Aorta (tissue), 5 donors: Measurements from ENCODE around the gene FUT3. TPM values are rescaled to one million over a fixed set of nuclear protein-coding genes. Genes with fewer than 3 reads are reported as not detected.

ENCODE experiments used
- ATAC-seq: fragments of 200-7000 bp; cut with Tn5 transposase; one replicate; pipeline ENCODE4 v1.9.1; 2022; ENCODE audit warnings: moderate library complexity; ENCODE audit not compliant: low FRiP score
- DNase-seq, 2 donors: peaks; one replicate each; pipeline ENCODE4 v3.0.0-alpha.2; 2020
- H3K27ac ChIP-seq, 2 donors: one replicate each; pipeline ENCODE4 v1.5.1; 2013; ENCODE audit warnings: low read length in 2 of 2, mild to moderate bottlenecking in 2 of 2, moderate library complexity in 2 of 2, control low read depth in 1 of 2, inconsistent platforms in 1 of 2, low read depth in 1 of 2
- H3K27me3 ChIP-seq, 2 donors: one replicate each; pipeline ENCODE4 v1.6.1; 2013; ENCODE audit warnings: control low read depth in 1 of 2, low read length in 1 of 2, mild to moderate bottlenecking in 1 of 2, moderate library complexity in 1 of 2; ENCODE audit not compliant: insufficient read depth in 2 of 2, control insufficient read depth in 1 of 2
- H3K36me3 ChIP-seq, 2 donors: one replicate each; pipeline ENCODE4 v1.6.1; 2013; ENCODE audit warnings: control low read depth in 1 of 2, low read length in 1 of 2, mild to moderate bottlenecking in 1 of 2; ENCODE audit not compliant: insufficient read depth in 2 of 2, control insufficient read depth in 1 of 2
- H3K4me1 ChIP-seq, 2 donors: one replicate each; pipeline ENCODE4 v1.6.1; 2013; ENCODE audit warnings: low read length in 2 of 2, control low read depth in 1 of 2, mild to moderate bottlenecking in 1 of 2, moderate library complexity in 1 of 2; ENCODE audit not compliant: insufficient read depth in 2 of 2, control insufficient read depth in 1 of 2
- H3K4me3 ChIP-seq, 2 donors: one replicate each; pipeline ENCODE4 v1.5.1; 2013; ENCODE audit warnings: low read length in 2 of 2, control low read depth in 1 of 2, mild to moderate bottlenecking in 1 of 2
- H3K9me3 ChIP-seq: one replicate; pipeline ENCODE4 v1.6.1; 2013; ENCODE audit warnings: mild to moderate bottlenecking, low read length; ENCODE audit not compliant: control insufficient read depth
- WGBS, 2 donors: extraction: QIAGEN DNeasy Blood & Tissue Kit; methylation state at CpG; one replicate each; pipeline ENCODE4 v1.1.7; 2013; 5-methylcytosine and 5-hydroxymethylcytosine counted together
- intact Hi-C, 2 donors: fragments of 100-400 bp; cut with DNase I; formaldehyde crosslinking; loops; one replicate each; pipeline versions ENCODE4 v1.14.2 to v1.15.0; 2022
- polyA plus RNA-seq, 2 donors: library from polyadenylated mRNA; stranded (reverse); fragments of 200-250 nt; gene quantifications; one replicate each; pipeline ENCODE4 v1.2.3, GENCODE V29; 2013
- total RNA-seq, 2 donors: library from RNA; stranded (reverse); fragmentation: NEBNext Ultra II Directional; extraction: Animal tissue kit (Norgen Biotek cat#: 25700); gene quantifications; one replicate each; pipeline ENCODE4 v1.2.1, GENCODE V29; 2021
- donor health status: healthy with polysubstance abuse.
- donor health status: Bipolar disorder and iron deficiency.
- donor health status: DM: no; HTN: no; CAD: no.
- donor health status: DM: no; HTN: no; CAD: no.
- donor health status: DM: yes; HTN: yes; CAD: no.

The FUT3 gene
- total and polyA plus RNA-seq, 4 donors: 0.38 to 3.3 TPM; not detected in 2

DNA sequence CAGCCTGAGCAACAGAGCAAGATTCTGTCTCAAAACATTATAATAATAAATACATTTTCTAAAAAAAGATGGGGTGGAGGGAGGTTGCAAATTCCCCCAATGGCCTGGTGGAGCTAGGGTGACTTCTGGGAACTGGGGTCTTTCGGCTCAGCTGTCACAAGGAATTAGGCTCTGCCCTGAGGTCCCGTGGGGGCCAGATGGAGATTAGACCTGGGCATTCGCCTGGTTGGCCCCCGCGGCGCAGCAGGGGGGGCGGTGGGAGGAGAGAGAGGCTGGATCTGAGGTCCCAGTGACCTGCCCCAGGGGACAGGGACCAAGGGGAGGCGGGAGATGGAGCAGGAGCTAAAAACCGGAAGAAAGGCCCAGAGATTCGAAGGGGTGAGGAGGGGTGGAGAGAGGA, 26.5 kb downstream of the FUT3 start:
- H3K4me1 ChIP-seq: no peaks in the 10 kb centered on the region
- intact Hi-C loops: no loop called here
- ATAC-seq: no peak

DNA sequence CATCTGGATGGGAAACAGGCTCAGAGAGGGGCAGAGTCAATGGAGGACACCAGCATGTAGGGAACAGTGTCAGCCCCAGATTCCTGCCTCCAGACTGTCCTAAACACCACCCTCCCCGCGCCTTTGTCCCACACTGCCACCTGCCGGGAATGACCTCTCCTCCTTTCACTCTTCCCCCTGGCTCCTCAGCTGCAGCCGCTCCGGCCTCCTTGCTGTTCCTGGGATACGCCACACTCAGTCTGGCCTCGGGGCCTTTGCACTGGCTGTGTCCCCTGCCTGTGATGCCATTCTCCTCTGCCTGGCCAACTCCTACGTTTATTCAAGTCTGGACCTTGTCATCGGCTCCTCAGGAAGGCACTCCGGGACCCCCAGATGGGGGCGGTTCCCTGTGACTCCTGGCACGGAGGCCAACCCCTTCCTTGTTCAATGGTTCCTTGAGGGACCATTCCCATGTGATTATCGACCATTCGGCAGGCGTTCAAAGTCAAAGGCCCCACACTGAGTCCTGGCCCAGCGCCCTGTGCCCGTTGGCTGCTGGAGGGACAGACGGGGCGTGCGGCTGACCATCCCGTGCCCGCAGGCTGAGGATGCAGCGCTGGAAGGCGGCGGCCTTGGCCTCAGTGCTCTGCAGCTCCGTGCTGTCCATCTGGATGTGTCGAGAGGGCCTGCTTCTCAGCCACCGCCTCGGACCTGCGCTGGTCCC, 27.5 kb downstream of the FUT3 start:
- Histone ChIP-seq H3K27ac (no peak overlapping the region), H3K27me3 (peaks cover 0 to 2% of the 10 kb centered on the region in 2 donors), H3K9me3 (no peaks in the 10 kb centered on the region), H3K4me3 (no peak overlapping the region), H3K36me3 (no peaks in the 10 kb centered on the region), H3K4me1 (no peaks in the 10 kb centered on the region)
- intact Hi-C loops: no loop called here
- DNase-seq (no peak), ATAC-seq (no peak)
- 79 to 82% methylated on average over 30 of the region's 30 CpGs for WGBS, 2 donors

More for the DNA sequence above, 26.5 kb downstream of the FUT3 start:
- 66 to 68% methylated on average over 10 of the region's 10 CpGs for WGBS, 2 donors
- no peak for DNase-seq
- no peak overlapping the region for H3K27ac ChIP-seq
- no peaks in the 10 kb centered on the region for H3K9me3 ChIP-seq
- no peaks in the 10 kb centered on the region for H3K36me3 ChIP-seq
- peaks cover 0 to 2% of the 10 kb centered on the region in 2 donors for H3K27me3 ChIP-seq
- H3K4me3 ChIP-seq: no peak overlapping the region

DNA sequence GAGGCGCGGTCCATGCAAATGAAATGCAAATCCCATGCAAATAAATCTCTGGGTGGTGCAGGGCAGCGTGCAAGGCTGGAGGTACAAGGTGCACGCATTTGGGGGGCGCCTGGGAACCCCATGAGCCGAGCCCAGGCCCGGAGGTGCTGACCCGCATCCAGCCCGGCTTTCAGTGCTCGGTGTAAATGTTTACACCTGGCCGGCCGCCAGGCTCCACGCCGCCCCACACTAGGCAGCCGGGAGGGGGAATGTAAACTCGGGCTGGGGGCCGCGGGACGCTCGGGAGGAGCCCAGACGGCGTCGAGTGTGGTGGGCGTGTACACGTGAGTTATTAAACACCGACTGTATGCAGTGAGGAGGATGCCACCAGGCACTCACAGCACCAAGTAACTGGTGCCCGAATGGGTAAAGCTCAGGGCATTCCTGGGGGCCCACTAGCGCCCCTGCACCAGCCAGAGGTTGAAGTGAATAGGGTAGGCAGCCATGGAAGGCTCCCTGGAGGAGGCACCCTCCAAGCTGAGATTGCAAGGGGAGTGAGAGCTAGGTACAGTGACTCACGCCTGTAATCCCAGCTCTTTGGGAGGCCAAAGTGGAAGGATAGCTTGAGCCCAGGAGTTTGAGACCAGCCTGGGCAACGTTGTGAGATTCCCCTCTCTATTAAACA, 28.9 kb downstream of the FUT3 start:
- no peaks in the 10 kb centered on the region for H3K4me1 ChIP-seq
- DNase-seq: no peak
- no peaks in the 10 kb centered on the region for H3K36me3 ChIP-seq
- no peaks in the 10 kb centered on the region for H3K27me3 ChIP-seq
- no peak for ATAC-seq
- H3K4me3 ChIP-seq: no peak overlapping the region
- no peak overlapping the region for H3K27ac ChIP-seq
- intact Hi-C loops: no loop called here
- WGBS, 2 donors: 17 to 21% methylated on average over 30 of the region's 30 CpGs
- H3K9me3 ChIP-seq: no peaks in the 10 kb centered on the region

DNA sequence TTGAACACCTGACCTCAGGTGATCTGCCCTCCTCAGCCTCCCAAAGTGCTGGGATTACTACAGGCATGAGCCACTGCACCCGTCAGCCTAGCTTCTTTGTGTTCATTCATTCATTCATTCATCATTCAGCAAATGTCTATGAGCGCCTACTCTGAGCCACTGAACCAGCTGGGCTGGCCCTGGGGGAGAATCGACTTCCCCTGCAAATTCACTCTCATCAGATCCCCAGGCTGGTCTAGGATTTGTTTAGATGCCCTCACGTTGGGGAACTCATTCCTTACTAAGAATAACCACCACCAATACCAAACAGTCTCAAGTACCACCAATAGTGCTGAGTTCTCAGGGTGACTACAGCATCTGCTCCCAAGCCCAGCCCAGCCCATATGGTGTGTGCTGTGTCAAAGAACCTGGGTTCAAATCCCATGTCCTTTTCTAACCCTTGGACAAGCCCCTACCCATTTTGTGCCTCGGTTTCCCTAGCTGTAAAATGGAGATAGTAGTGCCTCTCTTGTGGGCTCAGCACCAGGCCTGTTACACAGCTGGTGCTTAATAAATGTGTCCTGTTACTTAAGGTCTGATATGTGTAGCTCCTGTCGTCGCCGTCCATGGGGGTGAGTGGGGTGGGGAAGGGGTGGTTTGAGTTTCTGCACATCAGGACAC, 29.6 kb downstream of the FUT3 start:
- Histone ChIP-seq H3K27ac (no peak overlapping the region), H3K36me3 (no peaks in the 10 kb centered on the region), H3K4me1 (no peaks in the 10 kb centered on the region), H3K27me3 (no peaks in the 10 kb centered on the region), H3K4me3 (no peak overlapping the region), H3K9me3 (no peaks in the 10 kb centered on the region)
- no peak for DNase-seq
- no peak for ATAC-seq
- intact Hi-C loops: no loop called here
- 43 to 53% methylated on average over 8 of the region's 8 CpGs for WGBS, 2 donors

DNA sequence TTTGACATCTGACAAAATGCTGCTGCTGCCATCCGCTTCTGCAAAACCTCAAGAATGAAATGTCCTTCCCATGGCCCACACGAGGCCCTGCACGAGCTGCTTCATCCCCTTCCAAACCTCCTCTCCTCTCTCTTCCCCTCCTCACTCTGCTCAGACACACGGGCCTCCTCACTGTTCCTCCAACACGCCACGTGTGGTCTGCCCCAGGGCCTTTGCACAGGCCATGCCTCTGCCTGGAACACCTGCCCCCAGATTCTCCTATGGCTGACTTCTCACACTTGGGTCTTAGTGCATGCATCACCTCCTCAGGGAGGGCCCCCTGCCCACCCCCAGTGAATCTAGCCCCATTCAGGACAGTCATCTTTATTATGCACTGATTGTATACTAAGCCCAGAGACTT, 30.5 kb downstream of the FUT3 start:
- Histone ChIP-seq H3K4me1 (no peaks in the 10 kb centered on the region), H3K4me3 (no peak overlapping the region), H3K36me3 (no peaks in the 10 kb centered on the region), H3K9me3 (no peaks in the 10 kb centered on the region), H3K27me3 (no peaks in the 10 kb centered on the region), H3K27ac (no peak overlapping the region)
- 57 to 73% methylated on average over 5 to 6 of the region's 6 CpGs for WGBS, 2 donors
- intact Hi-C loops: no loop called here
- no peak for DNase-seq
- no peak for ATAC-seq

DNA sequence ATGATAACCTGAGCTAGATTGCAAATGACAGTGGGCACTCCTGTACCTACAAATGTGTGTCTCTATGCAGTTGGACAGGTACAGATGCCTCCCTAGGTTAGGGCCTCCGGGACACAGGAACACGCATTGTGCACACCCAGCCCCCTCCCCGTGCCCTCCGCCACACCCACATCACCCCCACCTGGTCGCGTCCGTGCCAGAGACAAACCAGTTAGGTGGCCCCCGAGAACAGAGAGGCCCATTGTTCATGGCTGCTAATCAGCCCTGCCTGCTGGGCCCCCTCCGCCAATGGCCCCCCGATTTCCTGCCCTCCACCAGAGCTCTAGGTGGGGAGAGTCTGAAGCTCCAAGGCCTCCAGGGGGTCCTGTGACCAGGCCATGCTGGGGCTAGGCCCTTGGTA, 32.7 kb downstream of the FUT3 start:
- no peaks in the 10 kb centered on the region for H3K36me3 ChIP-seq
- H3K4me3 ChIP-seq: no peak overlapping the region
- no peaks in the 10 kb centered on the region for H3K27me3 ChIP-seq
- WGBS, 2 donors: 83% methylated on average over 10 of the region's 10 CpGs
- H3K4me1 ChIP-seq: no peaks in the 10 kb centered on the region
- H3K27ac ChIP-seq: no peak overlapping the region
- intact Hi-C loops: no loop called here
- DNase-seq (no peak), ATAC-seq (no peak)
- no peaks in the 10 kb centered on the region for H3K9me3 ChIP-seq

DNA sequence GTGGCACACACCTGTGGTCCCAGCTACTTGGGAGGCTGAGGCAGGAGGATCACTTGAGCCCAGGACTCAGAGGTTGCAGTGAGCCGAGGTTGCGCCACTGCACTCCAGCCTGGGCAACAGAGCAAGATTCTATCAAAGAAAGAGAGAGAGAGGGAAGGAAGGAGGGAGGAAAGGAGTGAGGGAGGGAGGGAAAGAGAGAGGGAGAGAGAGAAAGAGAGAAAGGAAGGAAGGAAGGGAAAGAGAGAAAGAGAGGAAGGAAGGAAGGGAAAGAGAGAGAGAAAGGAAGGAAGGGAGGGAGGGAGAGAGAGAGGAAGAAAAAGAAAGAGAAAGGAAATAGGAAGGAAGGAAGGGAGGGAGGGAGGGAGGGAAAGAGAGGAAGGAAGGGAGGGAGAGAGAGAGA, 34.0 kb downstream of the FUT3 start:
- no peak for ATAC-seq
- no peaks in the 10 kb centered on the region for H3K9me3 ChIP-seq
- intact Hi-C loops: no loop called here

DNA sequence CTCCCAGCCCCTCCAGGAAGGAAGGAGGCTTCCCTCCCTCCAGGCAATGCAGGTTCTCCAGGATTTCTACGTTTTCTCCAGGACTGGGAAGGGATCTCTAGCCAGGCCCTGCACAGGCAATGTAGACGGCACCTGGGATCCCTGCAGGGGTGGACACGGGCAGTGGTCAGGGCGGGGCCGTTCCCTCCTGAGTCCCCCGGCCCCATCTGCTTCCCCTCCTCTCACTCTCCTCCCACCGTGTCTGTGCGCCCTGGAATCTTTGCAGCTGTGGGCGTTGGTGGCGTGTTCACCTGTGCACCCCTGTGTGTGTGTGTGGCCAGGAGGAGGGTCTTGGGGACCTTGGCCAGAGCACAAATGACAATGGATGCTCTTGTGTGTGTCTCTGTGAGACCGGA, 36.4 kb downstream of the FUT3 start:
- Histone ChIP-seq H3K27ac (no peak overlapping the region), H3K36me3 (no peaks in the 10 kb centered on the region), H3K9me3 (no peaks in the 10 kb centered on the region), H3K4me3 (no peak overlapping the region), H3K4me1 (no peaks in the 10 kb centered on the region), H3K27me3 (no peaks in the 10 kb centered on the region)
- ATAC-seq: no peak
- DNase-seq: no peak
- intact Hi-C loops: no loop called here
- 58 to 65% methylated on average over 10 to 11 of the region's 11 CpGs for WGBS, 2 donors

More for the DNA sequence above, 34.0 kb downstream of the FUT3 start:
- Histone ChIP-seq H3K27ac (no peak overlapping the region), H3K4me3 (no peak overlapping the region), H3K4me1 (no peaks in the 10 kb centered on the region), H3K27me3 (no peaks in the 10 kb centered on the region), H3K36me3 (no peaks in the 10 kb centered on the region)
- no peak for DNase-seq
- WGBS, 2 donors: 78 to 80% methylated on average over 2 of the region's 2 CpGs
